Superior temporal gyrus (tissue), 1 donor: ENCODE data around the gene MBNL2.

ENCODE experiments used
- DNase-seq: peaks from one replicate; pipeline ENCODE4 v3.0.0-alpha.2; 2016; ENCODE audit errors: extremely low spot score

Gene MBNL2

GRCh38 chr13:97327086-97327485 is 105.0 kb downstream of the MBNL2 start:
- no peak for DNase-seq

- no peak for DNase-seq
These were observed 105.5 kb downstream of the MBNL2 start for GRCh38 chr13:97327506-97328221.

DNA sequence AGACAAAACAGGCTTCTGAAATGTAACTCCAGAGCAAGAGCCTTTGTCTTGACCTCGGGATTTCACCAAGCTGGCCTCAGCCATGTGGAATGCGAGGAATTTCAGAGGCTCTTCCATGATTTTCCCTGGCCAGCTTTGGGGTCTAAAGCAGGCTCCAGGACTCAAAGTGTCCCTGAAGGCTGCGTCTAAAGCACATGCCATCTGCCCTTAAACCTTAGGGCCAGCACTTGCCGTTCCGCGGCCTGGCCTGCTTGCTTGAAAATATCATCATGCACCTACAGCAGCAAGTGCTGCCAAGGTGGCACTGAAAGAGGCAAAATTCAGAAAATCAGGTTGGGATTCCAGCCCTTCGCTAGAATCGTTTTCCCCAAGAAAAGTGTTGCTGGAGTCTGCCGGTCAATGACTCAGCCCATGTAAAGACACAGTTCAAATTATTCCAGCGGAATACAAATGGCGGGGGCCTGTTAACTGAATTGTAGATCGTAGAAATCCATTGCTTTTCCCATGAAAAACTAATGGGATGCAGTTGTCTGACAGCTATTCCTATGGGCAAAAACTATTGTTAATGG is 106.2 kb downstream of the MBNL2 start:
- no peak for DNase-seq

DNA sequence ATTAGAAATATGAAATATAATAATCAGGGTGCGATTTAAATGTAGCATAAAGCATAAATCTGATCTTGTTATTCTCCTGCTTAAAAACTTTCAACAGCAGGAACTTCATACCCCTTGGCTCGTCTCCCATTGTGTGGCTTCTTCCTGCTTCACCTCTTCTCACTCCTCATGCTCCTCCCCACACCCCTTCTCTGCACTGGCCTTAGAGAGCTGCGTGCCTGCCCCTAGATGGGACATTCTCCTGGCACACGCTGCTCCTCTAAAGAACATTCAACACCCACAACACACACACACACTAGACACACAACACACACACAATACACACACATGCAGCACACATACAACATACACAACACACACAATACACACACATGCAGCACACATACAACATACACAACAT is 107.2 kb downstream of the MBNL2 start:
- no peak for DNase-seq

DNA sequence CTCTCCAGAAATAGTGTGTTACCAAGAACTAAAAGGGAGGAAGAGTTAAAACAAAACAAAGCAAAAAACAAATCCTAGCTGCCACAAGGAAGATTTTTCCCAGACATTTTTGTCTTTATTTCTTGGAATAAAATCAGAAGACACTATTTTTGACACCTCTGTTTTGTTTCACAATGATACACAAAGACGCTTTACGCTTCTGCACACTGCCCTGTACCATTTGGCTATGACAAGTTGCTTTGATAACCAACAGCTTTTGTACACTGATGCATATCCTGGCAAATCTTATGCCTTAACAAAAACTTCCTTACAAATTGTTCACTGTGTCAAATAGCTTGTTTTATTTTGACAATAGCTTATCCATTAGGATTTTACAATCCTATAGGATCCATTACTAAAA is 108.3 kb downstream of the MBNL2 start:
- no peak for DNase-seq

DNA sequence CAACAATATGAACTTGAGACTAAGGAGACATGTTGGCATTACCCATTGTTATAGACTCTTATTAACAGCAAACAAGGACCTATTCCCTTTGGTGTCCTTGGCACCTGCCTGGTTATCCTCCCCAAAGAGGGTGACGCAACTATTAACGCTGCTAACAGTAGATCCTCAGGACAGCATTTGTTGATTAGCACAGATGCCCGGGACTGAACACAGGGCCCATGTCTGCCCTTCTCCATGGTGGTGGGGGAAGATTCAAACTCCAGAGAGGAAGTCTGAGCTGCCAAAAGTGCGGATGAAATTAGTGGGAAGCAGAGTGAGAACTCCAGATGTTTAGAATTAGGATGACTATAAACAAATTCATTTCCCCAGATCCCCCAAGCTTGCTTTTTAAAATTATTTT is 110.6 kb downstream of the MBNL2 start:
- no peak for DNase-seq

- DNase-seq, result no peak
These were observed 111.8 kb downstream of the MBNL2 start for GRCh38 chr13:97333983-97334382.

- no peak for DNase-seq
These were observed 112.6 kb downstream of the MBNL2 start for GRCh38 chr13:97334690-97335089.

DNA sequence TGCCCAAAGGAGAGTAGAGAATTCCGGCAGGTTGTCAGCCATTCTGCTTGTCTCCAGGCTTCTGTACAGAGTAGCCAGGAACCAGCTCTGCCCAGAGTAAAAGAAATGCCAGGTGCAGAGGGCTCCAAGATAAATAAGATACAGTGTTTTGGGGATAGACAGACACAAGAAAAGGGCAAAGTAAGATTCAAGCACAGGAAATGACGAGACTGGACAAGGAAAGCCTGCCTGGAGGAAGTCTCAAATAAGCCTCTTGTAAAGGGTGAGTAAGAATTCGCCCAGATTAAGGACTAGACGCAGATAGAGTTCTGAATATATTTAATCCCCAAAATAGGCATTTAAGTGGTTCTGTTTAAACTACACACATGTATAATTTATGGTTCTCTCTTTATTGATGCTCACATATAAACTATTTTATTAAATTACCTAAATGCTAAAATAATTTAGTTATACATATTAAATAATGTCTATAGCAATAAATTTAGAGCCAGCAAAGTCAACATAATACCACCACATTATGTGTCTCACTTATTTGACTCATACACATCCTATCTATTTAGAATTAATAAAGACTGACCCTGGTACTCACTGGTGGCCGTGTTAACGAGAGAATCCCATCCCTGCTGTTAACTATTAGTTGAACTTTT is 113.5 kb downstream of the MBNL2 start:
- DNase-seq, result no peak

GRCh38 chr13:97337985-97338499 is 115.9 kb downstream of the MBNL2 start:
- no peak for DNase-seq

- DNase-seq, result no peak
These were observed 116.4 kb downstream of the MBNL2 start for GRCh38 chr13:97338571-97338970.

DNA sequence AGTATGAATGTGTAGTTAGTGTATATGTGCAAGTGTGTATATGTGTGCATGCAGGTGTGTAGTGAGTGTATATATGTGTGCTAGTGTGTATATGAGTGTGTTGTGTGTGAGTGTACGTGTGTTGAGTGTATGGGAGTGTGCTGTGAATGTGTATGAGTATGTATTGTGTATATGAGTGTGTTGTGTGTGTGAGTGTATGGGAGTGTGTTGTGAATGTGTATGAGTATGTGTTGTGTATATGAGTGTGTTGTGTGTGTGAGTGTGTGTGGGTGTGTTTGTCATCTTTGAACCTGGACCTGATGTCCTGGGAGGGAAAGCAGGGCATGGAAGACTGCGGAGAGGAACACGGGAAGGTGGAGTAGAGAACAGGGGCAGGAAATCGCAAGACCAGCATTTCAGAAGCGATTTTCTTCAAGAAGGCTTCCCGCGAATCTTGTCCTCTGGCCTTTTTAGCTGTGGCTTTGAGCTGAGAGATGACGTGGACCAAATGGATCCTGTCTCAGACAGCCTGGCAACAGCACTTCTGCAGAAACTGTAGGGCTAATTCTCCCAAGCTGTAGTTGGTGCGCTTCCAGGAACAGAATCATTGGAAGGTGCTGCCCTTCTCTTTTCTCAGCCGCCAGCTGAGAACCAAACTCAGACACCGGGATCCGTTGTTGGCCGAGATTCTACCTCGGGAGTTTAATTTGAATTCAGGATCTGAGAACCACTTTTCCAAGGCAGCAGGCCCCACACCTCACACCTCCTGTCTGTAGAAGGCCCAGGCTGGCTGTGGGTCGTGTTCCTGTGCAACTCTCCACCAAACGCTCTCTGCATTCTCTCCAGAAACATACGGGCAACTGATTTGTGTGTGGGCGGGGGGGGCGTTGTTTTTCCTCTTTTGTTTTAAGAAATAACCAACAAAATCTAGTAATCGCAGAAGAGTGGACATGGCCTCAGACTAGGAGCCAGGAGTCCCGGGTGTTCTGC is 117.2 kb downstream of the MBNL2 start:
- DNase-seq, result peak; percentile 75

DNA sequence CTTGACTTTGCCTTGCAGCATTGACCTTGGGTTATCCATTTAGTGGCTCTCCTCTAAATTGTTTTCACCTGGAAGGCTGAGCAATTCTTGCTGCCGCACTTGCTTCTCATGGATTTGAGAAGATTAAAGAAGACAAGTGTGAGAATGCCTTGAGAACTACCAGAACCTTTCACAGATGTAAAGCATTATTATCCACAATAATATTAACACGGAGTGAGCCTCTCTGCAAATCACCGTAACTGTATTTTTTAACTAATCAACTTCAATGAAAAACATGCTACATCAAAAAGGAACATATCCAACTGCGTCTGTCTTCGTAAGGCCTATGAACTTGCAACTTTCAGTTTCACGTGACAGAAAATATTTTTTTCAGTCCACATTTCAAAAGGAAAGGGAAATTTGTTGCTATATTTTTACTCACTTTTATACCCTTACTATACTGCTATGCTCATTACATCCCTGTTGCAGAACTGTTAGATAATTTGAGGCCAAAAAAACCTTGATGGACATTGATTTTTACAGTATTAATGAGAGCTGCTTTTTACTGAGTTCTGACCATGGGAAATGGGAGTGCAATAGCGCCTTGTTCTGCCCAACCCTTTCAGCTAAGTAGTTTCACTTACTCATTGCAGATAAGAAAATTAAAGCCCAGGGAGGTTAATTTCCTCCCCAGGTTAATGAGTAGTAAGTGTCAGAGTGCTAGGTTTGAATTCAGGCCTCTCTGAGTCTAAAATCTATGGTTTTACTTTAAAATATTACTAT is 118.0 kb downstream of the MBNL2 start:
- no peak for DNase-seq

DNA sequence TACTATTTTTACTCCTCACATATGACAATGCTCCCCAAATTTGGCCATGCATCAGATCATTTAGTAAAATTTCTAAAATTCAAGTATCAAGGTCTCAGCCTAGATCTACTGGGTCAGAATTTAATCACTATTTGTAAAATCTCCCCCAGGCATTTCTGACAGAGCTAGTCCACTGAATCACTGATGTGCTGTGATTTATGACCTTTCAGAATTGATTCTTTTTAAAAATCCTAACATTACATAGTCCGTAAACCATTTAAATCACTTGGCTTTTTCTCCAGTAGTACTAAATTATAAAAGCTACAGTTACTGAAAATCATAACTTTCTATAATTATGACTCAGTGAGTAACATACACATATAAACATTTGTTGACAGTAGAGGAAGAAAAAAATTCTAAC is 119.0 kb downstream of the MBNL2 start:
- peak; percentile 8 for DNase-seq

DNA sequence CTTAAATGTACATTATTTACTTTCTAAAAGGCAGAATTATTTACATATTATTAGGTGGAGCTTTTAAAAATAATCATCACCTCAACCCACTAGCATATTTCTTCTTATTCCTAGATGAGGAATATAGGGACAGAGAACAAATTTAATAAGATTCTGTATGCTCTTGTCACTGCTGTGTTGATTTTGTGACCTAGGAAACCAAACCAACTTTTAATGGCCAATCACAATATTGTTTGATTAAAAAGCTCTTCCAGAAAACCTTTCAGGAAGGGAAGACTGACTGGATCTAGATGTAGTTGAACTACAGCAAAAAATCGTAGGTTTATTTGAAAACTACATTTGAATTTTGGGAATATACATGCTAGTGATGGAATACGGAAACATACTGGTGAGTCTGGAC is 120.0 kb downstream of the MBNL2 start:
- DNase-seq, result no peak

- DNase-seq, result no peak
These were observed 120.8 kb downstream of the MBNL2 start for GRCh38 chr13:97342936-97343335.

GRCh38 chr13:97344265-97345175 is 122.4 kb downstream of the MBNL2 start:
- peak; percentile 90 for DNase-seq

GRCh38 chr13:97346097-97346496 is 124.0 kb downstream of the MBNL2 start:
- DNase-seq, result no peak

DNA sequence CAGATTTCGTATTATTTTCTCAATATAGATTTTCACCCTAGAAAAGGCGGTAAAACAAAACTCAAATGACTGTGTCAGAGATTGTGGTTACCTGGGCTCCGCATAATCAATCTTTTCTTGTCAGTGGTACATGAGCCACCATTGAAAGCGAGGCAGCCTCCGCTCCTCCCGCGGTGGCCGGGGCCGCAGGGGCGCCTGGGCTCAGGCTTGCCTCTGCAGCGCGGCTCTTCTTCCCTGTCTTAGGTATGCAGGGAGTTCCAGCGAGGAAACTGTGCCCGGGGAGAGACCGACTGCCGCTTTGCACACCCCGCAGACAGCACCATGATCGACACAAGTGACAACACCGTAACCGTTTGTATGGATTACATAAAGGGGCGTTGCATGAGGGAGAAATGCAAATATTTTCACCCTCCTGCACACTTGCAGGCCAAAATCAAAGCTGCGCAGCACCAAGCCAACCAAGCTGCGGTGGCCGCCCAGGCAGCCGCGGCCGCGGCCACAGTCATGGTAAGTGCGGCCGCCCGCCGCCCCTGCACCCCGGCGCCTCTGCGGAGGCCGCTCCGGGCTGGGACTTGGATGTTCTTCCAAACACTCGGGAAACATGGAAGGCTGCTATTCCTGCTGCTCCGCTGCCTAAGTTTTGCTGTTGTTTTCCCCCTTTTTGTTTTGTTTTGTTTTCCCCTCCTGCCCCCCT is 124.6 kb downstream of the MBNL2 start:
- no peak for DNase-seq
